Choroid plexus epithelial cell (primary cell): ENCODE results near the gene TRAF7.

Experiments used
- DNase-seq: peaks from one replicate; pipeline ENCODE4 v3.0.0-alpha.2; 2010; ENCODE audit warnings: low read depth
- H3K4me3 ChIP-seq: 2 replicates; pipeline ENCODE4 v1.5.1; 2011; ENCODE audit warnings: low read depth, mild to moderate bottlenecking, control low read depth, low read length, moderate library complexity
- CTCF ChIP-seq: conservative IDR thresholded peaks from 2 replicates; pipeline ENCODE4 v1.5.1; 2011; ENCODE audit warnings: low read depth, mild to moderate bottlenecking, control low read depth, inconsistent platforms, low read length, moderate library complexity

Gene TRAF7

DNA sequence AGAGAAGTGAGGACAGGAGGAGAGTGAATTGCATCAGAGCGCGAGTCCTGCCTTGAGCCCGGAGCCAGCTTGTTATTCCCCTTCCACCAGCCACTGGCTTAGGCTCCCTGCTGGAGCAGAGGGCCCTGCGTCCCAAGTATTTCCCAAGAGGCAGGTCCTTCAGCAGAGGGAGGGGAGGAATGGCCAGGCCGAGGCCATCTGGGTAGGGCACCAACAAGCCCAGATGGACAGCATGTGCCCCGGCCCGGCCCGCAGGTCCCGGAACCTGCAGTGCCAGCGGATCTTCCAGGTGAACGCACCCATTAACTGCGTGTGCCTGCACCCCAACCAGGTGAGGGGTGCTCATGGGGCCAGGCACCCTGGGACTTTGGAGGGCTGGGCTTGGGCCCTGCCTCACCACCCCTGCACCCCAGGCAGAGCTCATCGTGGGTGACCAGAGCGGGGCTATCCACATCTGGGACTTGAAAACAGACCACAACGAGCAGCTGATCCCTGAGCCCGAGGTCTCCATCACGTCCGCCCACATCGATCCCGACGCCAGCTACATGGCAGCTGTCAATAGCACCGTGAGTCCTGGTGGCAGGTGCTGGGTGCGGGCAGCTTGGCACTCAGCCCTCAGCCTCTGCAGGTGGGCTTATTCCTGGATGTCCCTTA, 51.3 kb downstream of the TRAF7 start:
- no peak overlapping the region for H3K4me3 ChIP-seq
- DNase-seq: peak; percentile 20
- no peak for TF ChIP-seq CTCF

DNA sequence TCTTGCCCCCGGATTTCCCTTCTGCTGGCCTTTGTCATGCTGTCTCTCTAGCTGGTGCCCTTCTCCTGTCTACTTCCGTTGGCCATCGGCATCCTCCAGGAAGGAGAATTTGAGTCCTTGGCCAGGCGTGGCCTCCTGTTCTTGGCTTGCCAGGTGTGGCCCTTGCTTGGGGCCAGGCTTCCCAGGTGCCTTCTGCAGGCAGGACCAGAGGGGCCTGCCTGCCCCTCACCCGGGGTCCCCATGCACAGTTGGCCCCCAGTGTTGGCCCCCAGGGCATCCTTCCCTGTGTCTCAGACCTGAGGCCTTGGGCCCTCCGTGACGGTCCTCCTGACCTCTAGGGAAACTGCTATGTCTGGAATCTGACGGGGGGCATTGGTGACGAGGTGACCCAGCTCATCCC, 52.3 kb downstream of the TRAF7 start:
- TF ChIP-seq CTCF: no peak
- H3K4me3 ChIP-seq: no peak overlapping the region
- no peak for DNase-seq

DNA sequence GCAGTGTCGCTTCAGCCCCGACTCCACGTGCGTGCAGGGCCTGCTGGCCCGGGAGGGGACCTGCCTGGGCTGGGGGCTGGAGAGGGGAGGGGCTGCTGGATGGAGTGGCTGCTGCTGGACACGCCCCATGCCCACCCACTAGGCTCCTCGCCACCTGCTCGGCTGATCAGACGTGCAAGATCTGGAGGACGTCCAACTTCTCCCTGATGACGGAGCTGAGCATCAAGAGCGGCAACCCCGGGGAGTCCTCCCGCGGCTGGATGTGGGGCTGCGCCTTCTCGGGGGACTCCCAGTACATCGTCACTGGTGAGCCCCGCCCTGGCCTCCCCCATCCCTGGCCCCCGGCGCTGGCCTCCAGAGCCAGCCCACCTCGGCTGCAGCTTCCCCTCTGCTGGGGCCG, 52.7 kb downstream of the TRAF7 start:
- DNase-seq: no peak
- no peak overlapping the region for H3K4me3 ChIP-seq
- TF ChIP-seq CTCF: no peak

GRCh38 chr16:2208772-2209171, 53.2 kb downstream of the TRAF7 start:
- no peak for DNase-seq
- TF ChIP-seq CTCF: no peak
- H3K4me3 ChIP-seq: no peak overlapping the region

- no peak for TF ChIP-seq CTCF
- no peak for DNase-seq
- no peak overlapping the region for H3K4me3 ChIP-seq
Observed at GRCh38 chr16:2209258-2210008, 53.9 kb downstream of the TRAF7 start.

GRCh38 chr16:2210009-2210332, 54.4 kb downstream of the TRAF7 start:
- TF ChIP-seq CTCF: no peak
- no peak overlapping the region for H3K4me3 ChIP-seq
- no peak for DNase-seq
